HG03354 (cell line): ENCODE measurements around the gene RCN2.

Source experiments
- ATAC-seq: cut with Tn5 transposase; IDR thresholded peaks from one replicate; pipeline ENCODE4 v1.9.1; 2021; ENCODE audit warnings: mild to moderate bottlenecking; ENCODE audit not compliant: unreplicated experiment, poor library complexity, severe bottlenecking

RCN2 gene

DNA sequence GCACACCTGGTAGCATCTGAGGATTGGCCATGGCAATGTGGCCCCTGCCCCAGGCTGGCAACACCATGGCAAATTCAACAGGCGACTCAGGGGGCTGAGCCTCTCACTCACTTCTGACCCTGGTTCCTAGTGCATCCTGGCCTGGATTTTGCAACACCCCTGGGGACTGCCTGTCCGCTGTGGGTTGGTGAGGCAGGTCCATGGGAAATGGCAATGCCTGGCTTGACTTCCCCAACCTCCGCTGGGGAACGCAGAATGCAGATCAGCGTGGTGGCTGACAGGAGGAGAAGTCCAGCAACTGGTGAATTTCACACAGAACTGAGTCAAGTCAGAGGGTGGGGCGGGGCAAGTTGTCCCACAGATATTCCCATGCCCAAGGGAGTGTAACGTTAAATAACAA lies 59.5 kb downstream of the RCN2 start:
- ATAC-seq = no peak

DNA sequence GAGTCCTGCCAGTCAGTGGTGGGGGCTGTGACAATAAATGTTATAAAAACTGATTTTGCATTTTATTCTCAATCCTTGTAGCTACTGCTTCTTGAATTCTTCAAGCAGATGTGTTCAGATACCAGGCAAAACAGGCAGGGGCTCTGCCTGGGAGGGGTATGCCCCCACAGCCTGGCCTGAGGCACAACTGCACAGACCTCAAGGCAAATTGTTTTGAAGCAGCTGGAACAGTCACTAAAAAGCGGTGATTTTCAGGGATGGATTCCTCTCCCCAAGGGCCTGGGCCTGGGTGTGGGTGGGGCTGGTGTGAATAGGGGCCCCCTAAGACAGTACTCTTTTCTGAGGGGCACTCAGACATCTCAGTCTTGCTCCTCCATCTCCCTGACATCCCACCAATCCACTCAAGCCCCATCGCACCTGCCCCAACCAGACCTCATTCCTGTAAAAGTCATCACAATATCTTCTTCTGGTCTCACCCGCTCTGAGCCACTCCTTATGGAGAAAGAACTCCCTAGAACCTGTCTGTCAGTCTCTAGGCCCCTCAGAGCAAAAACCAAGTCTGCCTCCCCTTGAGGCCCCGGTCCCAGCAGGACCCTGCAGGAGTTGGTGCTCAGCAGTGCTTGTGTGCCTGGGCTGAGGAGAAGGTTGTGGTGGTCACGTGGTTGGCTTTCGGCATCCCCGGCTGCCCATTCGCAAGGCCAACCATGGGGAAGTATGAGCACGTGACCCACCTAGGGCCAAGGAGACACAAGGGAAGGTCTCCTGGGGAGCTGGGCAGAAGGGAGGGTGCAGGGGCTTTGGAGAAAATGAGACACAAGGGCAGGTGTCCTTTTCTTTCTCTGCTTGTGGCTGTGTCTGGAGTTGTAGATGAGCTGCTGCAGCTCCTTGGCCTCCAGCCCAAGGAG lies 60.4 kb downstream of the RCN2 start:
- ATAC-seq = no peak

DNA sequence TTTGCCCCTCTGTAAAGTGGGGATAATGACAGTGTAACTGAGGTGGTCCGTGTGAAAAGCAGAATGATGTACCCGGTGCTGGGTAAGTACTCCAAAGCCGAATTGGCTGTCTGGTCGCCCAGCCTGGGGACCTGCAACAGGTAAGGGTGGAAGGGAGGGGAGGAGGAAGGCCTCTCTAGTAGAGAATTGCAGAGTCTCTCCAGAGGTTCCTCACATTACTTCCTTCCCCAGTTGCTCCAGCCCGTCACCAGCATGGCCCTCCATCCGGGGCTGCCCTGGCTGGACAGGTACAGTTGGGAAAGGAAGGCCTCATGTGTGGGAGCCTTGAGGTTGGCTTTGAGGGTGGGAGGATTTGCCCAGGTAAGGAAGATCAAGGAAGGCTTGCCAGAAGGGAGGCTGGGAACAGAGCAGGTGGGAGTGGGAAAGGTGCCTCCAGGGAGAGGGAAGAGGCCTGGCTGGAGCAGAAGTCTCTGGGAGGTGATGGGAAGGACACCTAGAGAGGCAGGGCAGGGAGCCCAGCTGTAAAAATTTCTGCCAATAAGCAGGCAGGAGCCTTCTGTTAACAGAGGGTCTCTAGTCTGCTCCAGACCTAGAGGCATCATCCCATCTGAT lies 61.7 kb downstream of the RCN2 start:
- no peak for ATAC-seq

DNA sequence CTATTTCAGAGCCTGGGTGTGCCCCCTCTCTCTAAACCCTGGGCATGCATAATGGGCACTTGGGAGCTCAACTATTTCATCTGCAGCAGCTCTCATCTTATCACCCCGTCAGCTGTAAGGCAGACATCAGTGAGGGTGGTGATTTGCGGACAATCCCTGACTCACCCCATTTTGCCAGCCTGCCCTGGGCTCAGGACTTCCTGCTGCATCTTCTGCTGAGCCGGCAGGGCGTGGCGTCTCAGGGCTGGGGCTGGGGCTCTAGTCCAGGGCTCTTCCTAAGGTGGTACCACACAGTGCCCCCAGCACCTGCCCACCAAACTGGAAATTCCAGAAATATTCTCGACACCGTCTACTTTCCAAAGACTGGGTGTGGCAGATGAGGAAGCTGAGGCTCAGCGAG lies 62.5 kb downstream of the RCN2 start:
- ATAC-seq = no peak

DNA sequence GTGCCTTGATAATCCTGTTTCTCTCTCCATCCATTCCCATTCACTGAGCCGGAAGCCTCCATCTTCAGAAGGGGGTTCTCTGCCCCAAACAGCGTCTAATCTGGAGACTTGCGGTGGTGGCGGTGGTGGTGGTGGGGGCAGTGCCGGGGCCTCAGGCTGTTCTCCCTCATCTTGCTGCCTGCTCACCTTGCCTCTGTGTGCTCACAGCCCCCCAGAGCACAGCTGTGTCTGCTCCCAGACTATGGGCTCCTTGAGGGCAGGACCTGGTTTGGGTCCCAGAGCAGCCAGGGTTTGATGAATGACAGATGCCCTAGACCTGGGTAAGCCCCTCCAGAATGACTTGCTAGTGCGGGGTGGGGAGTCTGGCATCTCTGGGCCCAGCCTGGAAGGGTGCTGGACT lies 62.9 kb downstream of the RCN2 start:
- no peak for ATAC-seq

DNA sequence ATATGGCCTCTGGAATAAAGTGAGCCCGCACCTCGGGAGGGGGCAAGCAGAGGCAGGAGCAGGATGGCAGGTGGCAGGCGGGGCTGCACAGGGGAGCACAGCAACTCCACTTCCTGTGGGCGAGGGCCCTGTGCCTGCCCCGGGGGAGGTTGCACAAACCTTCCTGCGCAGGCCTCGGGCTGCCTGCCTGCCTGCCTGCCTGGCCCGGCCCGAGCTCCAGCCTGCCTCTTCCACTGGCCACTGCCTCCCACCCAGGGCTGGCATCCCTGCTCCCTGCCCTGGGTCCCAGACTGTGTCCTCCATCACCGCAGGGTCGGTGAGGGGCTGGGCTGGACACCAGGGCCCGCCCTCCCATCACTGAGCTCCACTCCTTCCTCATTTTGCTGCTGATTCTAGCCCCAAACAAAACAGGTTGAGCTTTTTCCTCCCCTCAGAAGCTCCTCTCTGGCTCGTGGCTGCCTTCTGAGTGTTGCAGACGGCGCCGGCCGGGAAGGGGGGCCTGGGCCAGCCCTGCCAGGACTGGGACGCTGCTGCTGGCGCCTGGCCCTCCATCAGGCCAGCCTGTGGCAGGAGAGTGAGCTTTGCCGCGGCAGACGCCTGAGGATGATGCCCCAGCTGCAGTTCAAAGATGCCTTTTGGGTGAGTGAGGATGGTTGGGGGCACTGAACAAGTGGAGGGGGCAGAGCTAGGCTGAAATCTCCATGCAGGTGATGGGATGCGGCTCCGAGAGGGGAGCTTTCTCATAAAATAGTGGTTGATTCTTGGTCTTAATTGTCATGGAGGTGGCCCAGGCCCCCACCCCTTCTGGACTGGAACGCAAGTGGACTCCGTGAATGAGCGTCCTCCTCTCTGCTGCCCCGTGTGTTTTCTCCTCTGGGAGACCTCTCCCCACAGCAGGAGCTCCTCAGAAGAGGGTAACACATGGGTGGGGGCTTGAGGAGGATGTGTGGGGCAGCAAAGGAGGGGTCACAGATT lies 63.7 kb downstream of the RCN2 start, which contains the start of gene PSTPIP1:
Gene PSTPIP1, plus strand, starts transcription at position 156 of the 975 bp plus-strand sequence. Its CDS starts 448 bp downstream, at position 604.
- peak; percentile 64 for ATAC-seq

DNA sequence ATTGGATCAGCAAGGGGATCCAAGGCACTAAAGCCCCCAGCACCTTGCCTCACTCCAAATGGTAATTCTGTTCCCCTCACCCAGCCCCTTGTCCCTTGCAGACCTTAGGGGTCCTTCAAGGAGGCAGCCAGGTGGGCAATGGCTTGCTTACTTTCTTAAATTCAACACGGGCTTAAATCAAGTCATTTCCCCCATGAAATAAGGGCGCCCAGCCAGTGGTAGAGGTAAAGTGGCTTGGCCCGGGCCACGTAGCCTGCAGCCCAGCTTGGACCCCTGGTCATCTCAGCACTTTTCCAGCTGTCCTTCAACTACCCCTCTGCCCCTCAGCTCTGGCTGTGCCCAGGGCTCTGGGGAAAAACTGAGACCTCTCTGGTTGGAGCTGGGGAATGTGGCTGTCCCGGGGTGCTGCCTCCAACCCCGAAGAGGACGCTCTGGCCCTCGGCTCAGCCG lies 64.6 kb downstream of the RCN2 start:
- ATAC-seq = no peak

DNA sequence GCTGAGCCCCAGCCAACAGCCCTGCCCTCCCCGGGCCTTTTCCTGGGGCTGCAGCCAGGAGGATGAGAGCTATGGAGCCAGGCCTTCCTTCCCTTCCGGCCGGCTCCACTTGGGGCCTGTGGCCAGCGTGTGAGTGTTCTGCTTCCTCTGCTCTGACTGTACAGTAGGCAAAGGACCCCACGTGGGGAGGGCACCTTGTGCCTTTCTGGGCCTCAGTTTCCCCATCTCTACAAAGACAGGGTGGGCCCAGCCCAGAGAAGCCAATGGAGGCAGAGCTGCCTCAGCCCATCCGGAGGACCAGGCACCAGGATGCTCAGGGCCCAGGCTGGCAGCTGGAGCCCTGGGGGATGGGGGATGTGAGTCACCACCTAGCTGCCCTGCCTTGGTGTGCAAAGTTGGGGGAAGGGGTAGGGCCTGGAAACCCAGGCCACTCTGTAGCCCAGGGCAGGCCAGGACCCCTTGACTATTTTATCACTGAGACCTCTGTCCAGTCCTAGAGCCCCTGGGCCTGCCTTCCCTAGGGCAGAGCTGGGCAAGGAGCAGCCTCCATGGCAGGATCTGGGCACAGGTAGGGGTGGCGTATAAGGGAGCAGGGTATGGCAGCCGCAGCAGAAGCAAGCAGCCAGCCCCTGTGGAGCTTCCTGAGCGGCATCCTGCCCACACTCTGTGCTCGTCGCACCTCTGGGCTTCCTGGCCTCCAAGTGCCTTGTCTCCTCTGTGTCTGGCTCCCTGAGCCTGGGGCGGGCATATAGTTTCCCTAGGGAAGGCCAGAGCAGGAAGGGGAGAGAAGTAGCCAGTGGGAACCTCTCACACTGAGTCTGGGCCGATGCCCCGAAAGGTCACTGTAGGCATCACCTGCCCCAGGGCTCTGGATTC lies 65.2 kb downstream of the RCN2 start:
- ATAC-seq = no peak

DNA sequence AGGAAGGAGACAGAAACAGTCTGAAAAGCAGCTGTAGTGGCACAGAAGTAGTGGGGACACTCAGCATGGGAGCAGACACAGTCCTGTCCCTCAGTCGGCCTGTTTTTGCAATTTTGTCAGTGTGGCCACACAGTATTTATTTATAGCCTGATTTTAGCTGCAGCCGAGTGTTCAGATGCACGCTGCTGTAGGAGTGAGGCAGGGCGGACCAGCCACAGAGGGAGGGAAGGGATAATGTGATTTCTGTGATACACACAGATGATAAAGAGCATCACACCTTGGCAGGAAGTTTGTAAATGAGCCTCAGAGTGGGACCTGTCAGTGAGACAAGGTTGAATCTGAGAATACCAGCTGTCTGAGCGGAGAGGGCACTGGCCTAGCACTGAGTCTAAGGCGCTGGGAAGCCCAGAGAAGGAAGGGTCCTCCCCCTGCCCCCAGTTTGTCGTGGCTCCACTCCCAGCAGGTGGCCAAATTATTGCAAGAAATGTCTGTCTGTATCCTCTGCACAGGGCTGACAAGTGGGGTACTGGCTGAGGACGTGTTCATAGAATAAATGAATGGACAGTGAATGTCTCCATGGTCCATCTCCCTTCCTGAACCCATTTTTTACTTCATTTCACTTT lies 67.2 kb downstream of the RCN2 start:
- ATAC-seq = no peak

DNA sequence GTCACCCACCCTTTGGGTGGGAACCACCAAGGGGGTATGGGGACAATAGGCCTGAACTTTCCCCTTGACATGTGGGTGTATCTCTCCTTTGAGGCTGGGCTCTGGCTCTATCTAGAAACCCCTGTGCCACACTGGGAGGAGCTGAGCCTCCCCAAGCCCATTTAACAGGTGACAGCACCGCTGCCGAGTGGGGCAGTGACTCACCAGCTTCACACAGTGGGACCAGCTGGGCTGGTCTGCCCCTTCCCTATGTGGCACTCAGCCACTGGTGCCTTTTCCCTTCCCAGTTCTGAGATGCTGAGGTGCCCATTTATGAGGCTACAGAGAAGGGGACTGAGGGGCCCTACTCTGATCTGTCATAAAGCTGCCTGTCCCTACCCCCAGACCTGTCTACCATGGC lies 68.4 kb downstream of the RCN2 start:
- ATAC-seq = no peak

DNA sequence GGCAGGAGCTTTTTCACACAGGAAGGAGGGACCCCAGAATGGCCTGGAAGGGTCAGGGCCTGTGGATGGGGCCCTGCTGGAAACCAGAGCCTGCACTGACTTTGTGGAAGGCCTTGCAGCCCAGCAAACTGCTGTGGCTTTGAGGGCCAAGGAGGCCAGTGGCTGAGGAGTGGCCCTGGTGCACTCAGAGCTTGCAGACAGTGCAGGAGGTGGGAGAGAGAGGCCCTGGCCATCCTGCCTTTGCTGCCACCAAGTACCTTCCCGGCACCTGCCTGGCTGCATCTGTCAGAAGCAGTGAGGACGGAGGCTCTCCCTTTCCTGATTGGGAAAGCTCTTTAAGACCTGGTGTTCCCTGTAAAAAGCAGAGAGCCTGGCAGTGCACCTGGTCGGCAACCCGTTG lies 69.8 kb downstream of the RCN2 start:
- ATAC-seq = no peak

DNA sequence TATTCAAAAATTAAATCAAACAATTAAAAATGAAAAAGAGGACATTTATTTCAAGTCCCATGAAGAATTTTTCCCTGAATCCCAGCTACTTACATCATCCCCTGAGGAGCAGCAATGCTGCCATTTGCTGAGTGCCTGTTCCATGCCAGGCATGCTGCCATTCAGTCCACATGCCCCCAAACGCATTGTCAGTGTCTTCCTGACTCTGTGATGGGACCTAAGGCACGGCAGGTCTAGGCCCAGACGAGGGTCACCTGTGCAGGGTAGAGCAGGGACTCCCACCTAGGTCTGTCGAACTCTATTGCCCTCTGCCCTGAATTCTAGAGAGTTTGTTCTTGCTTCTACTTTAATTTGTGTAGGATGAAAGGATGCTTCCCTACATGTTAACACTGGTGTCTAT lies 70.4 kb downstream of the RCN2 start:
- no peak for ATAC-seq

DNA sequence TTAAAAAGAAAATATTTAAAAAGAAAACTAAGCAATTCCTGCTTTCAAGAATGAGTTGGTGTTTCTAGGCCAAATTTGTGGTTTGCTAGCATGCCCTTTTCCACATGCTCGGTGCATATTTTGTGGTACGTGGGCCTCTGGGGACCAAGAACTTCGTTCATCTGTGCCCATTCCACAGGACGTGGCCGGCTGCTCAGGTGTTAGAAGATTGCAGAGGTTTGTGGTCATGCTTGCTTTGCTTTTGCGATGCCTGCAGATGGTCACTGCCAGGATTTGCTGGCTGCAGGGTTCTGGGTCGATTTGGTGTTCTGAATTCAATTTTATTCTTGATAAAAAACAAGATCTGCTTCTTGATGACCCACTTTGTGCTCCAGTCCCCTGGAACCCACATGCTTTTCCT lies 70.9 kb downstream of the RCN2 start:
- no peak for ATAC-seq

DNA sequence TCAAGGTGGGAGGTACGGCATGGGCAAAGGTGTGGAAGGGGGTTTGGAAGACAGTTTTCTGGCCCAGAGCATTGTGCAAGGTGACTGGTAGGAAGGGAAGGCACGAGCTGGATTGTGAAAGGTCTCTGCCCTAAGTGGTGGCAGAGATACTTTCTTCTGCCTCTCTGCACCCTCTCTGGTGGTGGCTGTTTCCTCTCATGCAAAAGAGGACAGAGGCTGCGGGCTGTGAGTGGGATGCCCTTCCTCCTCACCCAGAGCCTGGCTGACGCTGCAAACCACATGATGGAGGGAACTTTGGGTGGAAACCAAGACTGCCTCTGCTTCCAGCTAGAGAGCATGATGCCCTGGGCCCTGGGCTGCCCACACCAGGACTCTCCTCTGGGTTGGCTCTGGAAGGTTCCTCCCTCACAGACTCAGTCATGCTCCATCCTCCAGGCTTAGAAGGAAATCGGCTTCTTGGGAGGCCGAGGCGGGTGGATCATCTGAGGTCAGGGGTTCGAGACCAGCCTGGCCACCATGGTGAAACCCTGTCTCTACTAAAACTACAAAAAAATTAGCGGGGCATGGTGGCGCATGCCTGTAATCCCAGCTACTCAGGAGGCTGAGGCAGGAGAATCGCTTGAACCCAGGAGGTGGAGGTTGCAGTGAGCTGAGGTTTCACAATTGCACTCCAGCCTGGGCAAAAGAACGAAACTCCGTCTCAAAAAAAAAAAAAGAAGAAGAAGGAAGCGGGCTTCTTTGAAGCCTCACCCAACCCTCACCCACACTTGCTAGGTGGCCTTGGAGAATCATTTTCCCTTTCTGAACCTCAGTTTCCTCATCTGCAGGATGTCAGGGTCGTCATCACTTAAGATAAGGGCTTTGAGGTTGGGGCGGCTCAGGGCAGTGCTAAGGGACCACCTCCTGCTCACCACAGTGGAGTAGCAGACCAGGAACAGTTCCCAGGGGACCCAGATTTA lies 71.7 kb downstream of the RCN2 start:
- ATAC-seq = peak; percentile 73
